VCaP (cell line): ENCODE data around the gene MUS81.

Experiments
- H3K27ac ChIP-seq: fragments of 450-650 bp; 2 replicates; pipeline ENCODE4 v1.5.1; 2017
- TF ChIP-seq, protein P1 (sequence below): fragments of 450-650 bp; conservative IDR thresholded peaks from 2 replicates; pipeline ENCODE4 v1.5.1; 2017; ENCODE audit warnings: mild to moderate bottlenecking, moderate library complexity

The MUS81 gene

DNA sequence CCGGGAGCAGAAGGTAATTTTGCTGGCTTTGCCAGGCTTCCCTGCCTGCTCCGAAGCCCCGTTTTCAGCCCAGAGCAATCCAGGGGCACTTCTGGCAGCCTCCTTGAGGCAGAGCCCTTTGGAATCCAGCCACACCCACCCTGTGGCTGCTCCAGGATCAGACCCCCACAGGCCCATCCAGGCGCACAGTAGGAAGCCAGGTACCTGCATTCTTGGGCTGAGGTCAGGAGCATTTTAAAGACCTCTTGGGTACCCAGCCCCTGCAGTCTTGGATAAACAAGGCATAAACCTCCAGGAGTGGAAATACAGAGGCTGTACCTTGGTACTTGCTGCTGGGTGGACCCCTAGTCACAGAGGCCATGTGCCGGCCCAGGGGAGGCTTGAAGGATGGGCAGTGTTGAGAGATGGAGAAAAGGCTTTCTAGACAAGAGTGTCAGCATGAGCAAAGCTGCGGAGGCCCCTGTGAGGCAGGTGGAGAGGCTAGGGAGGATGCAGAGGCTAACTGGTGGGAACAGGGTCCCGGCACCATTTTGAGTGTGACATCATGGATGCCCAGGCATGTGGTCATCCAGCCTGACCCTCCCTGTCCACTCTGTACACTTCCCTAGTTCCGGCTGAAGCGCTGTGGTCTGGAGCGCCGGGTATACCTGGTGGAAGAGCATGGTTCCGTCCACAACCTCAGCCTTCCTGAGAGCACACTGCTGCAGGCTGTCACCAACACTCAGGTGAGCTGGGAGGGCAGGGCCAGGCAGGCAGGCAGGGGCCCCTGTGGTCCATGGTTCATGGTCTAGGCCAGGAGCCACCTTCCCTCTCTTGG lies 3.9 kb downstream of the MUS81 start:
- TF ChIP-seq, protein P1, sequence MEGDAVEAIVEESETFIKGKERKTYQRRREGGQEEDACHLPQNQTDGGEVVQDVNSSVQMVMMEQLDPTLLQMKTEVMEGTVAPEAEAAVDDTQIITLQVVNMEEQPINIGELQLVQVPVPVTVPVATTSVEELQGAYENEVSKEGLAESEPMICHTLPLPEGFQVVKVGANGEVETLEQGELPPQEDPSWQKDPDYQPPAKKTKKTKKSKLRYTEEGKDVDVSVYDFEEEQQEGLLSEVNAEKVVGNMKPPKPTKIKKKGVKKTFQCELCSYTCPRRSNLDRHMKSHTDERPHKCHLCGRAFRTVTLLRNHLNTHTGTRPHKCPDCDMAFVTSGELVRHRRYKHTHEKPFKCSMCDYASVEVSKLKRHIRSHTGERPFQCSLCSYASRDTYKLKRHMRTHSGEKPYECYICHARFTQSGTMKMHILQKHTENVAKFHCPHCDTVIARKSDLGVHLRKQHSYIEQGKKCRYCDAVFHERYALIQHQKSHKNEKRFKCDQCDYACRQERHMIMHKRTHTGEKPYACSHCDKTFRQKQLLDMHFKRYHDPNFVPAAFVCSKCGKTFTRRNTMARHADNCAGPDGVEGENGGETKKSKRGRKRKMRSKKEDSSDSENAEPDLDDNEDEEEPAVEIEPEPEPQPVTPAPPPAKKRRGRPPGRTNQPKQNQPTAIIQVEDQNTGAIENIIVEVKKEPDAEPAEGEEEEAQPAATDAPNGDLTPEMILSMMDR: no peak
- no peak overlapping the region for H3K27ac ChIP-seq

DNA sequence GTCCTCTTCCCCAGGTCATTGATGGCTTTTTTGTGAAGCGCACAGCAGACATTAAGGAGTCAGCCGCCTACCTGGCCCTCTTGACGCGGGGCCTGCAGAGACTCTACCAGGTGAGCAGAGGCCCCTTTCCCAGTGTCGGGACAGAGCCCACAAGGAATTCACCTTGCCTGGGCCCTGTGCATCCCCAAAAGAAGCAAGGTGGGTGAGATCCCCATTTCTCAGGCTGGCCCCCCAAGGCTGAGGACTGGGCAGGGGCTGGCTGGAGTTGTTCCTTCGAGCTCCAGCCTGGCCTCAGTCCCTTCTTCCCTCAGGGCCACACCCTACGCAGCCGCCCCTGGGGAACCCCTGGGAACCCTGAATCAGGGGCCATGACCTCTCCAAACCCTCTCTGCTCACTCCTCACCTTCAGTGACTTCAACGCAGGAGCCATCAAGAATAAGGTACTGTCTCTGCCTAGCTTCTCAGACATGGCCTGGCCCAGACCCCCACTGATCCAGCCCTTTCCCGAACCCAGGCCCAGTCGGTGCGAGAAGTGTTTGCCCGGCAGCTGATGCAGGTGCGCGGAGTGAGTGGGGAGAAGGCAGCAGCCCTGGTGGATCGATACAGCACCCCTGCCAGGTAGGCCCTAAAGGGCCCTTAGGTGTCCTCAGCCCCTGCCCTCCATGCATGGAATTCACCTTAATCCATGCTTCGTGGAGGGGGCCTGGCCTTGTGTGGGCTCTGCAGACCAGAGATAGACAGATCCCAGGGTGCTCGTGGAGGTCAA lies 4.7 kb downstream of the MUS81 start:
- H3K27ac ChIP-seq: no peak overlapping the region
- TF ChIP-seq, protein P1: no peak

DNA sequence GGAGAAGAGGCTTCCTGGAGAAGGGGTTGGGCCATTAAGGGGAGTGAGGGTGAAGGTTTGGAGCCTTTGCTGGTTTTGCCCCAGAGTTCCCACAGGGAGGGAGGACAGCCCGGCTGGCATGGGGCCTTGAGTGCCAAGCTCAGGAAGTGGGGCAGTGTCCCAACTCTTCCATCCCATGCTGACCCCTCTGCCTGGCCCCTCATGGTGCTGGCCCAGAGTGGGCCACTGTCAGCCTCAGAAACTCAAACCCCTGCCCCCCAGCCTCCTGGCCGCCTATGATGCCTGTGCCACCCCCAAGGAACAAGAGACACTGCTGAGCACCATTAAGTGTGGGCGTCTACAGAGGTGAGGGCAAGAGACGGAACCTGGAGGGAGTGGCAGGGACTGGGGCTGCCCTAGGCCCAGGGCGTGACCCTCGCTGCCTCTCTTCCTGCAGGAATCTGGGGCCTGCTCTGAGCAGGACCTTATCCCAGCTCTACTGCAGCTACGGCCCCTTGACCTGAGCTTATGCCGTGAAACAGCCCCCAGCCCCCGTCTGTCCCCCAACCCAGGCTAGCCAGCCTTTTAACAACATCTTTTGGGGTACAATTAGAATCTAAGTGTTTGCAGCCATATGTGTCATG lies 5.4 kb downstream of the MUS81 start:
- H3K27ac ChIP-seq: no peak overlapping the region
- TF ChIP-seq, protein P1: no peak

DNA sequence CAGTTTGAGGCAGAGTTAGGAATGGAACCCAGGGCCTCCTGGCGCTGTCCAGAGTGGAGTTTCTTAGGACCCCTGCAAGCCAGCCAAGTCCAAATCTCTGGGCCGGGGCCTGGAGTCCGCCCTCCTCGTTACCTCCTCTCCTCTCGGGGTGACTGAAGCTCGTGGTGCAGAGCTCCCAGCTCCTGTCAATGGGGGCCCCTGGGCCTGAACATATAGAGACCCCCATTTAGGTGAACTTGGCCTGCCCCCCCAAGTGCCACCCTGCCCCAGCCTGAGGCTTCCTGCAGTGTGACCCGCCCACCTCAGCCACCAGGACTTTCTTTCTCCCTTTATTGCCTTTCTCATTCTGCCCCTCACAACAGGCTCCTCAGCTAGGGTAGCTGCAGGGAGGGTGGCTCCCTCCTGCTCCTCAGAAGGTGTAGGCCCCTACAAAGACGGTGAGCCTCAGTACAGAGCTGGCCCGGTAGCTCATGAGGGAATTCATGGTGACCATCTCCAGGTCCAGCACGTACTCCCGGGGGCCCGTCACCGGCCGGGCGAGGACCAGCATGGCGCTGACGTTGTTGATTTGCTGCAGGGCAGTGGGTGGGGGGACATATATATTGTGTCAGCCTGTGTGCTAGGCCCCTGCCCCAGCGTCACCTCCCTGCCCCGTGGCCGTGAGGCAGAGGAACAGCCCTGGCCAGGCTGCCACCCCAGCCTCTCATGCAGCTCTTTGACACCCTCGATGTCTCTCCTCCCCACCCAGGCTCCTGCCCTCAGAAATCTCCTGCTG lies 6.5 kb downstream of the MUS81 start:
- no peak overlapping the region for H3K27ac ChIP-seq
- TF ChIP-seq, protein P1: no peak

DNA sequence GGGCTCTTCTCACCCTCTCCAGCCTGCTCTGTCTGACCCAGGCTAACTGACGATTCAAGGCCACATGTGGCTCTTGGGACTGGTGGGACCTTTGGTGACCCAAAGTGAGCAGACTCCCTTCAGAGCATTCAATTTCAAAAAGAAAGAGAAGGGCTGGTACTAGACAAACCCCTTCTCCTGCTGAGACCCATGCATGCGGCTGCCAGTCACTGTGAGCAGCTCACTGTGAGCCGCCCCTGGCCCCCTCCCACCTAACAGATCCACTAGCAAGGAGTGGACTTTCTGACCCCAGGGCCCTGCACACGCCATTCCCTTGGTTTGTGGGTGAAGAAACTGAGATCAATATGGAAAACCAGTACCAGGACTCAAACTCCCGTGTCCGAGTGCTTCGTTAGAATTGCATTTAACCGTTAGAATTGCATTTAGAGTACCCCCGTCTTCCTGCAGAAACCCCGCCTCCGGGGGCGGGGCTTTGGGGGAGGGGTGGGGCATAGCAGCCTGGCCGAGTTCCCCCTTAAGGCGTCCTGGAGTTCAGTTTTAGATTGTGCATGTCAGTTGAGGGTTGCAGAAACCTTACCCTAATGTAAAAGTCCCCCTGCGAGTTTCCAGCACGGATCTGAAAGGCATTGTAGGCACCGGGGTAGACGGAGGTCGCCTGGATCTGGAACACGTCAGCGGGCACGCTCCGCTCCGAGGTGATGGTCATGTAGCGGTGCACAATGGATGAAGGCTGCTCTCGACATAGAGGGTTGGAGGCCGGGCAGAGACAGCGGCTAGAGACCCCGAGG lies 7.2 kb downstream of the MUS81 start:
- H3K27ac ChIP-seq: no peak overlapping the region
- TF ChIP-seq, protein P1: no peak

DNA sequence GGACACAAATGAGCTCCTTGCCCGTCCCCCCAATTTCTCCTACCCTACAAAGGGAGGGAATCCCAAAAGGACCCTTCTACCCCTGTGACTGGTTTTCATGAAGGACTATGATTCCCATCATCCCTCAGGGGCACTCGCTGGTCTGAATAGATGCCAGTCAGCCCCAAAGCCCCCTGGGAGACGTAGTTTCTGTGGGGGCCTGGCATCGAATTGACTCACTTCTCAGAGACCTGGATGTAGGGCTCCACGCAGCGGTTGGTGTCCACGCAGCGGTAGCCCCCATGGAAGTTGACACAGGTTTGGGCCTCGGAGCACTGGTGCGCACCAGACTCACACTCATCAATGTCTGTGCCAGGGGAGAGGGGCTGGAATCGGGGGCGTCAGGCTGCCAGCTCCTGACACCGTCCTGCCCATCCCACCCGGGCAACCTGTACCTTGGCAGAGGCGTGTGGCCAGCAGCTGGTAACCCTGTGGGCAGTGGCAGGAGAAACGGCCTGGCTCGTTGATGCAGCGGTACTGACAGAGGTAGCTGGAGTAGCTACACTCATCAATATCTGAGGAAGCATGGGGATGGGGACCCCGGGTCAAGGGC lies 7.9 kb downstream of the MUS81 start:
- TF ChIP-seq, protein P1: no peak
- no peak overlapping the region for H3K27ac ChIP-seq
